Measurements from ENCODE around the gene TSFM.

DNA sequence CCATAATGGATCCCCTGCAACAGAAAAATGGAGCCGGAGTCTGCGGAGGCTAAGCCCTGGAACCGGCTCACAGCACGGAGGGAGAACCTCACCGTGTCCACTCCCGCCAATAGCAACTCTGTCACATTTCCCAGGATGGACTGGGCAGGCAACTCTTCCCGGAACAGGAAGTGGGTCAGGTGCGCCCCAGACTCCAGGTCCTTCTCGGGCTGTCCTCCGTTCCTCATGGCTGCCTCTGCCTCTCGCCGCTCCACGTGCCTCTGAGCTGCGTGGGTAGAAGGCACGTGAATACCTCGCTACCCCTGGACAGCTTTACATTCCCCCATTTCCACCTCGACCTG lies 18.0 kb upstream of the TSFM start:
- TF ChIP-seq, protein P1, sequence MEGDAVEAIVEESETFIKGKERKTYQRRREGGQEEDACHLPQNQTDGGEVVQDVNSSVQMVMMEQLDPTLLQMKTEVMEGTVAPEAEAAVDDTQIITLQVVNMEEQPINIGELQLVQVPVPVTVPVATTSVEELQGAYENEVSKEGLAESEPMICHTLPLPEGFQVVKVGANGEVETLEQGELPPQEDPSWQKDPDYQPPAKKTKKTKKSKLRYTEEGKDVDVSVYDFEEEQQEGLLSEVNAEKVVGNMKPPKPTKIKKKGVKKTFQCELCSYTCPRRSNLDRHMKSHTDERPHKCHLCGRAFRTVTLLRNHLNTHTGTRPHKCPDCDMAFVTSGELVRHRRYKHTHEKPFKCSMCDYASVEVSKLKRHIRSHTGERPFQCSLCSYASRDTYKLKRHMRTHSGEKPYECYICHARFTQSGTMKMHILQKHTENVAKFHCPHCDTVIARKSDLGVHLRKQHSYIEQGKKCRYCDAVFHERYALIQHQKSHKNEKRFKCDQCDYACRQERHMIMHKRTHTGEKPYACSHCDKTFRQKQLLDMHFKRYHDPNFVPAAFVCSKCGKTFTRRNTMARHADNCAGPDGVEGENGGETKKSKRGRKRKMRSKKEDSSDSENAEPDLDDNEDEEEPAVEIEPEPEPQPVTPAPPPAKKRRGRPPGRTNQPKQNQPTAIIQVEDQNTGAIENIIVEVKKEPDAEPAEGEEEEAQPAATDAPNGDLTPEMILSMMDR (IDR thresholded peaks at IDR 0.05) = no peak
- TF ChIP-seq POLR2A (IDR thresholded peaks at IDR 0.05) = no peak
